H9 (cell line): Measurements from ENCODE around the gene TCN2. TPM values are rescaled to one million over a fixed set of nuclear protein-coding genes. Genes with fewer than 3 reads are reported as not detected.

Source experiments
- DNase-seq: peaks from one replicate; pipeline ENCODE4 v3.0.0-alpha.2; 2017
- H2AFZ ChIP-seq: one replicate; pipeline ENCODE4 v1.6.1; 2013; ENCODE audit warnings: mild to moderate bottlenecking, low read length, control low read depth, moderate library complexity
- H2AK5ac ChIP-seq: 2 replicates; pipeline ENCODE4 v1.6.1; 2013; ENCODE audit warnings: low read length, control low read depth, mixed read lengths; ENCODE audit not compliant: insufficient read length
- H2BK120ac ChIP-seq: one replicate; pipeline ENCODE4 v1.6.1; 2013; ENCODE audit warnings: low read depth, mild to moderate bottlenecking, low read length, control low read depth, inconsistent platforms; ENCODE audit not compliant: poor library complexity, severe bottlenecking
- H2BK12ac ChIP-seq: 2 replicates; pipeline ENCODE4 v1.6.1; 2013; ENCODE audit warnings: low read length, control low read depth, mixed read lengths, low read depth; ENCODE audit not compliant: insufficient read length
- H2BK15ac ChIP-seq: 2 replicates; pipeline ENCODE4 v1.6.1; 2013; ENCODE audit warnings: low read depth, low read length, control low read depth
- H2BK20ac ChIP-seq: one replicate; pipeline ENCODE4 v1.6.1; 2013; ENCODE audit warnings: low read depth, mild to moderate bottlenecking, low read length, control low read depth, inconsistent platforms; ENCODE audit not compliant: poor library complexity, severe bottlenecking
- H2BK5ac ChIP-seq: 2 replicates; pipeline ENCODE4 v1.6.1; 2013; ENCODE audit warnings: low read length, control low read depth, mixed read lengths; ENCODE audit not compliant: insufficient read length
- H3K14ac ChIP-seq: 2 replicates; pipeline ENCODE4 v1.6.1; 2013; ENCODE audit warnings: low read length, control low read depth; ENCODE audit not compliant: insufficient read depth
- H3K18ac ChIP-seq: 2 replicates; pipeline ENCODE4 v1.6.1; 2013; ENCODE audit warnings: low read depth, mild to moderate bottlenecking, mixed read lengths, low read length, control low read depth; ENCODE audit not compliant: insufficient read length
- H3K23ac ChIP-seq: 2 replicates; pipeline ENCODE4 v1.6.1; 2013; ENCODE audit warnings: low read length, control low read depth, mixed read lengths, low read depth; ENCODE audit not compliant: insufficient read length
- H3K23me2 ChIP-seq: 2 replicates; pipeline ENCODE4 v1.6.1; 2013; ENCODE audit warnings: low read depth, mild to moderate bottlenecking, mixed read lengths, low read length, control low read depth; ENCODE audit not compliant: insufficient read length, poor library complexity, severe bottlenecking
- H3K27ac ChIP-seq: 2 replicates; pipeline ENCODE4 v1.5.1; 2013; ENCODE audit warnings: low read length, control low read depth, mixed read lengths, low read depth; ENCODE audit not compliant: insufficient read length
- H3K27me3 ChIP-seq: 2 replicates; pipeline ENCODE4 v1.6.1; 2013; ENCODE audit warnings: low read length, control low read depth, inconsistent platforms; ENCODE audit not compliant: insufficient read depth
- H3K4ac ChIP-seq: 2 replicates; pipeline ENCODE4 v1.6.1; 2013; ENCODE audit warnings: low read depth, mild to moderate bottlenecking, control low read depth, inconsistent platforms, low read length, moderate library complexity
- H3K4me1 ChIP-seq: 2 replicates; pipeline ENCODE4 v1.6.1; 2013; ENCODE audit warnings: low read length, control low read depth, inconsistent platforms; ENCODE audit not compliant: insufficient read depth
- H3K4me2 ChIP-seq: 2 replicates; pipeline ENCODE4 v1.6.1; 2013; ENCODE audit warnings: low read length, control low read depth, mixed read lengths; ENCODE audit not compliant: insufficient read length, insufficient read depth
- H3K56ac ChIP-seq: 2 replicates; pipeline ENCODE4 v1.6.1; 2013; ENCODE audit warnings: low read depth, mild to moderate bottlenecking, mixed read lengths, low read length, control low read depth; ENCODE audit not compliant: insufficient read length
- H3K79me1 ChIP-seq: 2 replicates; pipeline ENCODE4 v1.6.1; 2013; ENCODE audit warnings: low read depth, mild to moderate bottlenecking, moderate library complexity, low read length, control low read depth, inconsistent platforms; ENCODE audit not compliant: insufficient read depth, poor library complexity, severe bottlenecking
- H3K79me2 ChIP-seq: 2 replicates; pipeline ENCODE4 v1.6.1; 2013; ENCODE audit warnings: low read length, control low read depth, inconsistent platforms; ENCODE audit not compliant: insufficient read depth
- H3K9ac ChIP-seq: 2 replicates; pipeline ENCODE4 v1.6.1; 2013; ENCODE audit warnings: low read length, control low read depth, mixed read lengths; ENCODE audit not compliant: insufficient read length; ENCODE audit errors: extremely low read depth
- H3K9me3 ChIP-seq: one replicate; pipeline ENCODE4 v1.6.1; 2013; ENCODE audit warnings: low read depth, low read length, inconsistent platforms; ENCODE audit not compliant: control insufficient read depth
- H3T11ph ChIP-seq: one replicate; pipeline ENCODE4 v1.6.1; 2013; ENCODE audit warnings: mild to moderate bottlenecking, low read length, control low read depth, inconsistent platforms
- H4K20me1 ChIP-seq: one replicate; pipeline ENCODE4 v1.6.1; 2013; ENCODE audit not compliant: control insufficient read depth, insufficient read length, insufficient read depth
- H4K5ac ChIP-seq: 2 replicates; pipeline ENCODE4 v1.6.1; 2013; ENCODE audit warnings: low read depth, mild to moderate bottlenecking, mixed read lengths, low read length, control low read depth; ENCODE audit not compliant: insufficient read length
- H4K8ac ChIP-seq: replicated peaks from 2 replicates; pipeline ENCODE4 v1.6.1; 2013; ENCODE audit warnings: low read length, control low read depth, mixed read lengths, low read depth; ENCODE audit not compliant: insufficient read length
- H4K91ac ChIP-seq: 2 replicates; pipeline ENCODE4 v1.6.1; 2013; ENCODE audit warnings: low read depth, mild to moderate bottlenecking, moderate library complexity, mixed read lengths, low read length, control low read depth; ENCODE audit not compliant: insufficient read length
- H3K27ac Mint-ChIP-seq, 3 experiments: 2 replicates in 2 of 3; 3 replicates in 1 of 3; pipeline ENCODE4 v1.8.0; 2020 to 2021; ENCODE audit warnings: mixed read lengths in 3 of 3, mild to moderate bottlenecking in 1 of 3, moderate library complexity in 1 of 3
- H3K27me3 Mint-ChIP-seq: 2 replicates; pipeline ENCODE4 v1.8.0; 2021; ENCODE audit warnings: low read depth, mild to moderate bottlenecking, moderate library complexity, mixed read lengths
- H3K36me3 Mint-ChIP-seq, 3 experiments: 2 replicates in 2 of 3; 3 replicates in 1 of 3; pipeline ENCODE4 v1.8.0; 2020 to 2021; ENCODE audit warnings: low read depth in 3 of 3, mixed read lengths in 3 of 3; ENCODE audit not compliant: insufficient read depth in 1 of 3
- H3K4me1 Mint-ChIP-seq, 2 experiments: 2 replicates each; pipeline ENCODE4 v1.8.0; 2020; ENCODE audit warnings: mixed read lengths in 2 of 2
- H3K4me3 Mint-ChIP-seq, 2 experiments: 2 replicates in 1 of 2; 3 replicates in 1 of 2; pipeline ENCODE4 v1.8.0; 2020 to 2021; ENCODE audit warnings: mild to moderate bottlenecking in 2 of 2, mixed read lengths in 2 of 2, moderate library complexity in 1 of 2
- H3K9me3 Mint-ChIP-seq, 2 experiments: 2 replicates in 1 of 2; 3 replicates in 1 of 2; pipeline ENCODE4 v1.8.0; 2020; ENCODE audit warnings: mild to moderate bottlenecking in 2 of 2, mixed read lengths in 2 of 2, moderate library complexity in 1 of 2
- WGBS: extraction: QIAGEN DNeasy Blood & Tissue Kit; methylation state at CpG from one replicate; pipeline ENCODE4 v1.1.7; 2013; ENCODE audit warnings: missing lambda C conversion rate, low lambda C conversion rate, mixed read lengths; ENCODE audit not compliant: insufficient read length; ENCODE audit errors: extremely low coverage; 5-methylcytosine and 5-hydroxymethylcytosine counted together
- total RNA-seq: library from RNA; stranded (reverse); gene quantifications from 2 replicates; pipeline ENCODE4 v1.2.1, GENCODE V29; 2021
- TF ChIP-seq, protein P1 (sequence below): fragments of 200-600 bp; sonication (generic); conservative IDR thresholded peaks from 3 replicates; pipeline ENCODE4 v1.8.0; 2021; ENCODE audit warnings: antibody characterized with exemption, mild to moderate bottlenecking

The TCN2 gene
- total RNA-seq, 1 experiment from 2014 or later = 42.2 TPM

DNA sequence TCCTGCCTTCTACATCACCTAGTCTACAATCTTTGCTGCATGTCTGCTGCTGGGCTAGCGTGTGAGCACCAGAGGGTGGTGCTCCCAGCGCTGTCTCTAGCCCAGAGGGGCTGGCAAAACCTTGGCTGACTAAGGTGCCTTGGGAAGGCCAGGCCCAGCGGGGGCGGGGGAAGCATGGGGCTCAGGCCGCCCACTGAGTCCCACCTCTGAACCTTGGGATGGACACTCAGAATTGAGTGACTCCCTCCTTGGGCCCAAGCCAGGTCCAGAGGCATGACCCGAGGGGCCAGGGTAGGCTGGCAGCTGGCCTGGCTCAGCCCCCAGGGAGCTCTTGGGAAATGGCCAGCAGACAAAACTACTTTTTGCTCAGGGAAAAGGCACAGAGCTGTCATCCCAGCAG lies 24.9 kb upstream of the TCN2 start:
- Histone ChIP-seq H3K9ac (no peak overlapping the region), H3K27ac (no peak overlapping the region), H2BK15ac (no peak overlapping the region), H2BK20ac (no peak overlapping the region), H4K5ac (no peak overlapping the region), H2BK12ac (no peak overlapping the region), H3K4ac (no peak overlapping the region), H4K20me1 (no peaks in the 10 kb centered on the region), H3T11ph (no peak overlapping the region), H4K91ac (no peak overlapping the region), H2BK5ac (no peak overlapping the region), H3K23me2 (no peaks in the 10 kb centered on the region), H3K23ac (no peak overlapping the region), H3K9me3 (no peaks in the 10 kb centered on the region), H3K4me1 (no peaks in the 10 kb centered on the region), H2AK5ac (no peak overlapping the region), H3K4me2 (no peak overlapping the region), H3K79me2 (no peaks in the 10 kb centered on the region), H2AFZ (no peak overlapping the region), H4K8ac (no peak overlapping the region), H2BK120ac (no peak overlapping the region), H3K18ac (no peak overlapping the region), H3K27me3 (no peaks in the 10 kb centered on the region), H3K56ac (no peak overlapping the region), H3K79me1 (no peaks in the 10 kb centered on the region), H3K14ac (no peak overlapping the region)
- Mint-ChIP-seq H3K4me1 (0 out of 4 replicates have a peak, but pooled peaks cover 0 to 2% of the 10 kb centered on the region in 2 experiments), H3K36me3 (peaks cover 57 to 95% (median 92%) of the 10 kb centered on the region in 3 experiments), H3K27me3 (no peaks in the 10 kb centered on the region), H3K4me3 (no peak overlapping the region), H3K27ac (no peak overlapping the region), H3K9me3 (no peaks in the 10 kb centered on the region)
- no CpG with 5 or more reads among the region's 6 CpGs for WGBS
- no peak for DNase-seq
- TF ChIP-seq, protein P1, sequence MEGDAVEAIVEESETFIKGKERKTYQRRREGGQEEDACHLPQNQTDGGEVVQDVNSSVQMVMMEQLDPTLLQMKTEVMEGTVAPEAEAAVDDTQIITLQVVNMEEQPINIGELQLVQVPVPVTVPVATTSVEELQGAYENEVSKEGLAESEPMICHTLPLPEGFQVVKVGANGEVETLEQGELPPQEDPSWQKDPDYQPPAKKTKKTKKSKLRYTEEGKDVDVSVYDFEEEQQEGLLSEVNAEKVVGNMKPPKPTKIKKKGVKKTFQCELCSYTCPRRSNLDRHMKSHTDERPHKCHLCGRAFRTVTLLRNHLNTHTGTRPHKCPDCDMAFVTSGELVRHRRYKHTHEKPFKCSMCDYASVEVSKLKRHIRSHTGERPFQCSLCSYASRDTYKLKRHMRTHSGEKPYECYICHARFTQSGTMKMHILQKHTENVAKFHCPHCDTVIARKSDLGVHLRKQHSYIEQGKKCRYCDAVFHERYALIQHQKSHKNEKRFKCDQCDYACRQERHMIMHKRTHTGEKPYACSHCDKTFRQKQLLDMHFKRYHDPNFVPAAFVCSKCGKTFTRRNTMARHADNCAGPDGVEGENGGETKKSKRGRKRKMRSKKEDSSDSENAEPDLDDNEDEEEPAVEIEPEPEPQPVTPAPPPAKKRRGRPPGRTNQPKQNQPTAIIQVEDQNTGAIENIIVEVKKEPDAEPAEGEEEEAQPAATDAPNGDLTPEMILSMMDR = no peak
